A549 (cell line): ENCODE results near the gene ARID5B. TPM values are rescaled to one million over a fixed set of nuclear protein-coding genes. Genes with fewer than 3 reads are reported as not detected.
A peak's percentile ranks its signal among the peaks of the same experiment; 100 is the strongest.

ENCODE experiments used
- ATAC-seq, 2 experiments: fragments of 200-7000 bp in 1 of 2; fragments of >200 bp in 1 of 2; cut with Nextera tagmentation in 1 of 2; cut with Tn5 transposase in 1 of 2; 3 replicates each; pipeline versions ENCODE4 v1.8.0 to v1.9.1; 2018 to 2020; ENCODE audit warnings: mild to moderate bottlenecking in 1 of 2, moderate library complexity in 1 of 2
- CTCF ChIA-PET: fragments of 300-600 bp; sonication (Branson Sonifier 250); formaldehyde crosslinking; extraction: SDS; loops from one replicate; lab custom pipeline; 2021; ENCODE audit warnings: antibody characterized with exemption, inconsistent platforms; lab: Yijun Ruan, JAX
- POLR2A ChIA-PET: fragments of 350-600 bp; formaldehyde crosslinking; extraction: SDS; loops from one replicate; lab custom pipeline; 2021; ENCODE audit warnings: antibody characterized with exemption, inconsistent platforms; lab: Yijun Ruan, JAX
- DNase-seq, 2 experiments: peaks; one replicate each; pipeline versions ENCODE4 v3.0.0 to v3.0.0-alpha.2; 2011 to 2016; ENCODE audit warnings: low read depth in 1 of 2, low spot score in 1 of 2
- FAIRE-seq: peaks from 2 replicates; lab custom pipeline; 2011; peaks lifted over from hg19 to GRCh38; lab: Jason Lieb, UNC
- H3K27ac ChIP-seq, 2 experiments: fragments of >200 bp; sonication (Bioruptor Twin); formaldehyde crosslinking; 3 replicates each; pipeline ENCODE4 v1.5.1; 2016 to 2017
- H3K4me1 ChIP-seq: fragments of >200 bp; sonication (Bioruptor Twin); formaldehyde crosslinking; 3 replicates; pipeline ENCODE4 v1.6.1; 2016
- H3K4me2 ChIP-seq: fragments of >200 bp; sonication (Bioruptor Twin); formaldehyde crosslinking; 3 replicates; pipeline ENCODE4 v1.6.1; 2016
- H3K4me3 ChIP-seq: fragments of >200 bp; sonication (Bioruptor Twin); formaldehyde crosslinking; 3 replicates; pipeline ENCODE4 v1.5.1; 2016
- H3K9me3 ChIP-seq: fragments of >200 bp; sonication (Bioruptor Twin); formaldehyde crosslinking; 3 replicates; pipeline ENCODE4 v1.6.1; 2016
- BHLHE40 ChIP-seq: IDR thresholded peaks from 2 replicates; pipeline ENCODE4 v1.6.1; 2012; ENCODE audit warnings: low read depth, low read length, inconsistent platforms
- CBX8 ChIP-seq: fragments of 200-600 bp; sonication (generic); IDR thresholded peaks from 2 replicates; pipeline ENCODE4 v1.6.1; 2016
- CHD2 ChIP-seq: fragments of 150-350 bp; IDR thresholded peaks from 2 replicates; pipeline ENCODE4 v1.6.1; 2014; ENCODE audit warnings: low read length; ENCODE audit not compliant: partially characterized antibody
- CHD4 ChIP-seq: fragments of 200-600 bp; sonication (generic); IDR thresholded peaks from 2 replicates; pipeline ENCODE4 v1.6.1; 2016; ENCODE audit warnings: antibody characterized with exemption, mild to moderate bottlenecking, borderline replicate concordance
- FOXS1 ChIP-seq: fragments of 250-450 bp; sonication (Bioruptor Pico); IDR thresholded peaks from 2 replicates; pipeline ENCODE4 v1.5.0; 2020; ENCODE audit warnings: mild to moderate bottlenecking, moderate library complexity
- GATA3 ChIP-seq: IDR thresholded peaks from 2 replicates; pipeline ENCODE4 v1.6.1; 2012; ENCODE audit warnings: borderline replicate concordance
- HOXA7 ChIP-seq: fragments of 250-450 bp; sonication (Bioruptor Pico); IDR thresholded peaks from 2 replicates; pipeline ENCODE4 v1.5.0; 2020; ENCODE audit warnings: mild to moderate bottlenecking, moderate library complexity
- KDM5A ChIP-seq: fragments of 200-600 bp; sonication (generic); IDR thresholded peaks from 2 replicates; pipeline ENCODE4 v1.6.1; 2016; ENCODE audit warnings: antibody characterized with exemption, mild to moderate bottlenecking
- MAZ ChIP-seq: fragments of 150-350 bp; IDR thresholded peaks from 2 replicates; pipeline ENCODE4 v1.6.1; 2014; ENCODE audit warnings: antibody characterized with exemption, low read depth, low read length, borderline replicate concordance
- NPAS2 ChIP-seq: fragments of 250-450 bp; sonication (Bioruptor Pico); IDR thresholded peaks from 2 replicates; pipeline ENCODE4 v1.8.0; 2022; ENCODE audit warnings: mild to moderate bottlenecking, moderate library complexity, borderline replicate concordance
- NR3C1 ChIP-seq: fragments of >200 bp; sonication (Bioruptor Twin); formaldehyde crosslinking; IDR thresholded peaks from 3 replicates; pipeline ENCODE4 v1.6.1; 2017
- PHF8 ChIP-seq: fragments of 200-600 bp; sonication (generic); IDR thresholded peaks from 2 replicates; pipeline ENCODE4 v1.6.1; 2016; ENCODE audit warnings: low read depth, mild to moderate bottlenecking, antibody characterized with exemption, moderate library complexity, borderline replicate concordance
- RAD21 ChIP-seq, 2 experiments: fragments of >200 bp in 1 of 2; sonication (Bioruptor Twin) in 1 of 2; formaldehyde crosslinking in 1 of 2; IDR thresholded peaks in 1 of 2; conservative IDR thresholded peaks in 1 of 2; 2 replicates in 1 of 2; 3 replicates in 1 of 2; pipeline ENCODE4 v1.6.1; 2012 to 2018; ENCODE audit warnings: inconsistent platforms in 1 of 2
- RCOR1 ChIP-seq: fragments of 150-350 bp; IDR thresholded peaks from 2 replicates; pipeline ENCODE4 v1.6.1; 2014; ENCODE audit warnings: antibody characterized with exemption, low read length, low read depth
- RNF2 ChIP-seq: fragments of 200-600 bp; sonication (generic); IDR thresholded peaks from 2 replicates; pipeline ENCODE4 v1.6.1; 2016; ENCODE audit warnings: low read depth, mild to moderate bottlenecking, antibody characterized with exemption, moderate library complexity, borderline replicate concordance
- SREBF2 ChIP-seq: fragments of 450-650 bp; IDR thresholded peaks from 2 replicates; pipeline ENCODE4 v1.6.1; 2014; ENCODE audit warnings: mild to moderate bottlenecking, moderate library complexity
- ZFP36 ChIP-seq: fragments of 450-650 bp; IDR thresholded peaks from 2 replicates; pipeline ENCODE4 v1.6.1; 2014; ENCODE audit warnings: borderline replicate concordance; ENCODE audit not compliant: partially characterized antibody
- ZNF302 ChIP-seq: fragments of 250-450 bp; sonication (Bioruptor Pico); IDR thresholded peaks from 2 replicates; pipeline ENCODE4 v1.9.0; 2021; ENCODE audit warnings: inconsistent platforms, mild to moderate bottlenecking, moderate library complexity
- WGBS: methylation state at CpG from one replicate; pipeline ENCODE4 v1.1.6; 2017; ENCODE audit errors: missing lambda C conversion rate; 5-methylcytosine and 5-hydroxymethylcytosine counted together
- polyA plus RNA-seq, 4 experiments: library from polyadenylated mRNA; depleted of rRNA in 3 of 4; stranded (reverse); fragments of >200 nt; fragmentation: RNase III in 1 of 4; extraction: RNeasy Plus Mini Kit Qiagen cat#74134 plus additional on column Dnase treatment in 1 of 4; gene quantifications; 2 replicates in 3 of 4; 3 replicates in 1 of 4; pipeline ENCODE4 v1.2.3, GENCODE V29; 2011 to 2017
- TF ChIP-seq, protein P1 (sequence below): fragments of 150-350 bp; IDR thresholded peaks from 2 replicates; pipeline ENCODE4 v1.6.1; 2014; ENCODE audit warnings: low read depth, mild to moderate bottlenecking, low read length
- TF ChIP-seq, protein P2 (sequence below): IDR thresholded peaks from 2 replicates; pipeline ENCODE4 v1.6.1; 2012; ENCODE audit warnings: low read depth, borderline replicate concordance
- TF ChIP-seq, protein P3 (sequence below): fragments of 250-450 bp; sonication (Bioruptor Pico); IDR thresholded peaks from 2 replicates; pipeline ENCODE4 v1.5.0; 2020; ENCODE audit warnings: low read depth, mild to moderate bottlenecking, moderate library complexity
- TF ChIP-seq, protein P4 (sequence below): IDR thresholded peaks from 2 replicates; pipeline ENCODE4 v1.6.1; 2012
- TF ChIP-seq, protein P5 (sequence below): fragments of 200-600 bp; sonication (generic); IDR thresholded peaks from 2 replicates; pipeline ENCODE4 v1.6.1; 2016; ENCODE audit warnings: antibody characterized with exemption, mild to moderate bottlenecking, moderate library complexity
- TF ChIP-seq, protein P6 (sequence below): IDR thresholded peaks from 2 replicates; pipeline ENCODE4 v1.6.1; 2012

ARID5B gene
- polyA plus RNA-seq, 2 of the 4 experiments (the other 2 are of a cell fraction), result 0.75 to 1.6 TPM

DNA sequence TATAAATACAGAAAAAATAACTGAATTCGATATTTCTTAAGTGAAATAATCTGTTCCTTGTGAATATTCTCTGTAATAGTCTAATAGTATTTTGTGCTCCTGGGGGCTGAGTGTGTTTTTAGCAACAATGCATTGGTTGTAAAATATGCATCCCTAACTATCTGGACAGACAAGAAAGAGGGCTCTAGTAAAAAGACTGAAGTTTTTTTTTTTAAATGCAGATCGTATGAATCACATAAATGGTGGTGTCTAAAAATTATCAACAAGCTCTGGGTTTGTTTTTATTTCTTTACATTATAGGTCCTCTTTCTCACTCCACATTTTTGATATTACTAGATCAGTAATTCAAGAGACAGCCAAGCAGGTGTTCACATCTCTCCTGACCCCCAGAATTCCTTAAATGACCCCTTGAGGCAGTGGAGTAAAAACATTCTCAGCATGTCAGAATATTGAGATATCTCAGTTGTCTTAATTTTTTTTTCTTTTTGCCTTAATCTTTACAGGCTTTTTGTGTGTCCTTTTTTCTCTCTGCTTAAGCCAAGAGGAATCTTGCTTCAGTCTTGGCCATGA lies 18.2 kb downstream of the ARID5B start:
- H3K4me1 ChIP-seq, result peaks cover 10% of the 10 kb centered on the region; the same call in 2 of the 3 replicates
- DNase-seq (no peak), ATAC-seq (no peak), FAIRE-seq (no peak)
- no peak overlapping the region for H3K27ac ChIP-seq
- ChIA-PET POLR2A (no interaction called here), CTCF (interaction anchor here (0.6 kb wide), 1 partner anchor 695 kb away, joined by 3 read pairs; no protein-coding TSS in a partner anchor)
- 78% methylated on average over 2 of the region's 2 CpGs for WGBS
- H3K4me2 ChIP-seq, result no peak overlapping the region
- TF ChIP-seq CHD4 (no peak), NPAS2 (CRISPR knock-in tag) (no peak), SREBF2 (no peak), HOXA7 (no peak), KDM5A (no peak), CBX8 (no peak), PHF8 (no peak), FOXS1 (no peak), BHLHE40 (no peak), RNF2 (no peak), MAZ (no peak)
- TF ChIP-seq, protein P1, sequence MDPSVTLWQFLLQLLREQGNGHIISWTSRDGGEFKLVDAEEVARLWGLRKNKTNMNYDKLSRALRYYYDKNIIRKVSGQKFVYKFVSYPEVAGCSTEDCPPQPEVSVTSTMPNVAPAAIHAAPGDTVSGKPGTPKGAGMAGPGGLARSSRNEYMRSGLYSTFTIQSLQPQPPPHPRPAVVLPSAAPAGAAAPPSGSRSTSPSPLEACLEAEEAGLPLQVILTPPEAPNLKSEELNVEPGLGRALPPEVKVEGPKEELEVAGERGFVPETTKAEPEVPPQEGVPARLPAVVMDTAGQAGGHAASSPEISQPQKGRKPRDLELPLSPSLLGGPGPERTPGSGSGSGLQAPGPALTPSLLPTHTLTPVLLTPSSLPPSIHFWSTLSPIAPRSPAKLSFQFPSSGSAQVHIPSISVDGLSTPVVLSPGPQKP, result no peak
- TF ChIP-seq, protein P2, sequence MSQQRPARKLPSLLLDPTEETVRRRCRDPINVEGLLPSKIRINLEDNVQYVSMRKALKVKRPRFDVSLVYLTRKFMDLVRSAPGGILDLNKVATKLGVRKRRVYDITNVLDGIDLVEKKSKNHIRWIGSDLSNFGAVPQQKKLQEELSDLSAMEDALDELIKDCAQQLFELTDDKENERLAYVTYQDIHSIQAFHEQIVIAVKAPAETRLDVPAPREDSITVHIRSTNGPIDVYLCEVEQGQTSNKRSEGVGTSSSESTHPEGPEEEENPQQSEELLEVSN, result no peak
- no peaks in the 10 kb centered on the region for H3K9me3 ChIP-seq
- H3K4me3 ChIP-seq, result no peak overlapping the region

DNA sequence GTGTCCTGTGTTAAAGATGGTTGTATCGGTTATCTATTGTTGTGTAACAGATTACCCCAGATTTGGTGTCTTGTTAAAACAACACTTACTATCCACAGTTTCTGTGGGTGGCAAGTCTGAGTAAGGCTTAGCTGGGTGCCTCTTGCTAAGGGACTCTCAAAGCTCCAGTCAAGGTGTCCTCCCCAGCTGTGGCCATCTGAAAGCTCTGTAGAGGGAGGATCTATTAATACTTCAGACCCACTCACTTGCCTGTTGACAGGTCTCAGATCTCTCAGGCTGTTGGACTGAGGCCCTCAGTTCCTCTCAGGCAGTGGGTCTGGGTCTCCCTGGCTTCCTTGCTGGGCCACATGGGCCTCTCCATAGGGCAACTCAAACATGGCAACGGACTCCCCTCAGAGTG lies 19.6 kb downstream of the ARID5B start:
- H3K9me3 ChIP-seq, result no peaks in the 10 kb centered on the region
- FAIRE-seq, result no peak
- TF ChIP-seq ZNF302 (CRISPR knock-in tag), result no peak
- no peak for TF ChIP-seq RAD21 (conservative IDR thresholded peaks at IDR 0.05 in 1 of 2, IDR thresholded peaks at IDR 0.05 in 1 of 2)
- TF ChIP-seq ZFP36, result no peak
- TF ChIP-seq NR3C1, result no peak
- no peak for TF ChIP-seq RNF2
- no peak for TF ChIP-seq GATA3
- TF ChIP-seq, protein P3, sequence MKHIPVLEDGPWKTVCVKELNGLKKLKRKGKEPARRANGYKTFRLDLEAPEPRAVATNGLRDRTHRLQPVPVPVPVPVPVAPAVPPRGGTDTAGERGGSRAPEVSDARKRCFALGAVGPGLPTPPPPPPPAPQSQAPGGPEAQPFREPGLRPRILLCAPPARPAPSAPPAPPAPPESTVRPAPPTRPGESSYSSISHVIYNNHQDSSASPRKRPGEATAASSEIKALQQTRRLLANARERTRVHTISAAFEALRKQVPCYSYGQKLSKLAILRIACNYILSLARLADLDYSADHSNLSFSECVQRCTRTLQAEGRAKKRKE (CRISPR knock-in tag), result no peak
- TF ChIP-seq, all 56 proteins: peak for 0
- Histone ChIP-seq H3K27ac (no peak overlapping the region), H3K4me1 (peaks cover 10% of the 10 kb centered on the region; the same call in 2 of the 3 replicates), H3K4me3 (no peak overlapping the region), H3K4me2 (no peak overlapping the region)
- CTCF ChIA-PET, result interaction anchor here (1.1 kb wide), 1 partner anchor 170 kb away, joined by 3 read pairs; no protein-coding TSS in a partner anchor
- WGBS, result 59% methylated on average over 2 of the region's 2 CpGs
- ATAC-seq, result no peak
- DNase-seq, result no peak
- POLR2A ChIA-PET, result no interaction called here

DNA sequence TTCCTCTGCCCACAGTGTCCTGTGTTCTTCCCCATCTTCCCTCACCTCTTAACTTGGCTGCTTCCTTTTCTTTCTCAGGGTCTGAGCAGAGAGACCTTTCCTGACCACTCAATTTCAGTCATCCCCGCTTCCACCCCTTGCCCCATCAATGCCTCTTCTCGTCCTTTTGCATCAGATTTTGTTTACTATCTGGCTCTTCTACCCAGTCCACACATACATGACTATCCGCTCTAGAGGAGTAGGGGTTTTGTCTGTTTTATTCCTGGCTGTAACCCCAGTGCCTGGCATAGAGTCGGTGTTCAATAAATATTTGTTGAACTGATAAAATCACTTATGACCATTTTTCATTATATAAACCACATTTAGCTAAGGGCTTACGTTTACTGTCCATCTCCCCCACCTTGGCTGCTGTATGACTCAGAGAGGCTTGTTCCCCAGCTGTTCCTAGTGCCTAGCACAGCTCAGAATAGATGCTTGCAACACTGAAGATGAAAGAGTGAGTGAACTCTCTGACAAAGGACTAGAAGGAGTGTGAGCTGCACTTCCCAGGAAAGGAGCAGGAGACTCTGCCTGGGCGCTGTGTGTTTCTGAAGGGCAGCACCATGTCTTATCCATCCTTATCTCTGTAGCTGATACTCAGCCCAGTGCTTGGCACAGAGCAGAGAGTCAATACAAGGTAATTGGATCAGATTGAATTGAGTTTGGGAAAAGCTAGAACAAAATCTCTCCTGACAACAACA lies 21.9 kb downstream of the ARID5B start:
- Histone ChIP-seq H3K4me2 (no peak overlapping the region), H3K9me3 (no peaks in the 10 kb centered on the region), H3K4me1 (peaks cover 1% of the 10 kb centered on the region; the same call in 1 of the 3 replicates), H3K4me3 (no peak overlapping the region), H3K27ac (0 out of 6 replicates have a peak overlapping the region, but pooled peaks of 1 of the 2 experiments have one; percentile 9)
- FAIRE-seq (no peak), ATAC-seq (peak; percentile 57 to 62; a peak in 2 of 6 replicates), DNase-seq (no peak)
- 43% methylated on average over 6 of the region's 6 CpGs for WGBS
- ChIA-PET CTCF (interaction anchor here (1.5 kb wide), 1 partner anchor 32 kb away, joined by 3 read pairs; no protein-coding TSS in a partner anchor), POLR2A (no interaction called here)
- no peak for TF ChIP-seq RCOR1
- TF ChIP-seq, protein P1, result no peak
- TF ChIP-seq, protein P4, sequence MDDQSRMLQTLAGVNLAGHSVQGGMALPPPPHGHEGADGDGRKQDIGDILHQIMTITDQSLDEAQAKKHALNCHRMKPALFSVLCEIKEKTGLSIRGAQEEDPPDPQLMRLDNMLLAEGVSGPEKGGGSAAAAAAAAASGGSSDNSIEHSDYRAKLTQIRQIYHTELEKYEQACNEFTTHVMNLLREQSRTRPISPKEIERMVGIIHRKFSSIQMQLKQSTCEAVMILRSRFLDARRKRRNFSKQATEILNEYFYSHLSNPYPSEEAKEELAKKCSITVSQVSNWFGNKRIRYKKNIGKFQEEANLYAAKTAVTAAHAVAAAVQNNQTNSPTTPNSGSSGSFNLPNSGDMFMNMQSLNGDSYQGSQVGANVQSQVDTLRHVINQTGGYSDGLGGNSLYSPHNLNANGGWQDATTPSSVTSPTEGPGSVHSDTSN, result no peak
- TF ChIP-seq CHD2, result no peak
- TF ChIP-seq, protein P5, sequence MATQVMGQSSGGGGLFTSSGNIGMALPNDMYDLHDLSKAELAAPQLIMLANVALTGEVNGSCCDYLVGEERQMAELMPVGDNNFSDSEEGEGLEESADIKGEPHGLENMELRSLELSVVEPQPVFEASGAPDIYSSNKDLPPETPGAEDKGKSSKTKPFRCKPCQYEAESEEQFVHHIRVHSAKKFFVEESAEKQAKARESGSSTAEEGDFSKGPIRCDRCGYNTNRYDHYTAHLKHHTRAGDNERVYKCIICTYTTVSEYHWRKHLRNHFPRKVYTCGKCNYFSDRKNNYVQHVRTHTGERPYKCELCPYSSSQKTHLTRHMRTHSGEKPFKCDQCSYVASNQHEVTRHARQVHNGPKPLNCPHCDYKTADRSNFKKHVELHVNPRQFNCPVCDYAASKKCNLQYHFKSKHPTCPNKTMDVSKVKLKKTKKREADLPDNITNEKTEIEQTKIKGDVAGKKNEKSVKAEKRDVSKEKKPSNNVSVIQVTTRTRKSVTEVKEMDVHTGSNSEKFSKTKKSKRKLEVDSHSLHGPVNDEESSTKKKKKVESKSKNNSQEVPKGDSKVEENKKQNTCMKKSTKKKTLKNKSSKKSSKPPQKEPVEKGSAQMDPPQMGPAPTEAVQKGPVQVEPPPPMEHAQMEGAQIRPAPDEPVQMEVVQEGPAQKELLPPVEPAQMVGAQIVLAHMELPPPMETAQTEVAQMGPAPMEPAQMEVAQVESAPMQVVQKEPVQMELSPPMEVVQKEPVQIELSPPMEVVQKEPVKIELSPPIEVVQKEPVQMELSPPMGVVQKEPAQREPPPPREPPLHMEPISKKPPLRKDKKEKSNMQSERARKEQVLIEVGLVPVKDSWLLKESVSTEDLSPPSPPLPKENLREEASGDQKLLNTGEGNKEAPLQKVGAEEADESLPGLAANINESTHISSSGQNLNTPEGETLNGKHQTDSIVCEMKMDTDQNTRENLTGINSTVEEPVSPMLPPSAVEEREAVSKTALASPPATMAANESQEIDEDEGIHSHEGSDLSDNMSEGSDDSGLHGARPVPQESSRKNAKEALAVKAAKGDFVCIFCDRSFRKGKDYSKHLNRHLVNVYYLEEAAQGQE, result no peak
- no peak for TF ChIP-seq CBX8
- TF ChIP-seq, protein P6, sequence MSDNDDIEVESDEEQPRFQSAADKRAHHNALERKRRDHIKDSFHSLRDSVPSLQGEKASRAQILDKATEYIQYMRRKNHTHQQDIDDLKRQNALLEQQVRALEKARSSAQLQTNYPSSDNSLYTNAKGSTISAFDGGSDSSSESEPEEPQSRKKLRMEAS, result no peak
